ENCODE results near the gene FAIM. TPM values are rescaled to one million over a fixed set of nuclear protein-coding genes. Genes with fewer than 3 reads are reported as not detected.
"Not testable (repeated sequence)": the region's sequence is repeated elsewhere in the genome, so short reads cannot be mapped to it uniquely, and the experiment has no call there.

Gene FAIM
- total and polyA plus RNA-seq, 2 donors: 16.5 to 23.1 TPM

- 99% methylated on average over 1 of the region's 1 CpG for WGBS
- Histone ChIP-seq H3K36me3 (ENCODE audit: insufficient read depth) (no peaks in the 10 kb centered on the region), H3K4me3 (ENCODE audit: low read depth, low read length) (no peak overlapping the region)
These were observed 66.8 kb downstream of the FAIM start for GRCh38 chr3:138675393-138675792.

GRCh38 chr3:138678086-138678485, 69.5 kb downstream of the FAIM start:
- no peak for DNase-seq (ENCODE audit: extremely low spot score)
- Histone ChIP-seq H3K4me3 (ENCODE audit: low read depth, low read length) (no peak overlapping the region), H3K27ac (ENCODE audit: low read depth) (no peak overlapping the region), H3K36me3 (ENCODE audit: insufficient read depth) (peaks cover 3% of the 10 kb centered on the region), H3K4me1 (ENCODE audit: insufficient read depth) (no peaks in the 10 kb centered on the region)
- WGBS: 99% methylated on average over 1 of the region's 1 CpG

More at GRCh38 chr3:138675393-138675792, 66.8 kb downstream of the FAIM start:
- no peak for DNase-seq (ENCODE audit: extremely low spot score)
- H3K27ac ChIP-seq (ENCODE audit: low read depth): no peak overlapping the region
- no peaks in the 10 kb centered on the region for H3K4me1 ChIP-seq (ENCODE audit: insufficient read depth)

DNA sequence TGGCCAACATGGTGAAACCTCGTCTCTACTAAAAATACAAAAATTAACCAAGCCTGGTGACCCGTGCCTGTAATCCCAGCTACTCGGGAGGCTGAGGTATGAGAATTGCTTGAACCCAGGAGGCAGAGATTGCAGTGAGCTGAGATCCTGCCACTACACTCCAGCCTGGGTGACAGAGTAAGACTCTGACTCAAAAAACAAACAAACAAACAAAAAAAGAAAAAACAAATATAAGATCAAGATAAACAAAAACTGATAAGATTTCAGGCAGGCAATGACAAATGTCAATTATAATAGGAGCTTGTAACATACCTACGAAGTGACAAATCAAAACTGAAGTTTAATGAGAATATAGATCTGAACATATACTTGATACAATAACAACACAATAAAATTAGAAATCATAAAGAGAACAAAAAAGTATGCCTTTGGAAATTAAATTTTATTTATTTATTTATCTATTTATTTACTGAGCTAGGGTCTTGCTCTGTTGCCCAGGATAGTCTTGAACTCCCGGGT, 70.4 kb downstream of the FAIM start:
- Histone ChIP-seq H3K4me1 (ENCODE audit: insufficient read depth) (no peaks in the 10 kb centered on the region), H3K4me3 (ENCODE audit: low read depth, low read length) (no peak overlapping the region), H3K36me3 (ENCODE audit: insufficient read depth) (peaks cover 4% of the 10 kb centered on the region), H3K27ac (ENCODE audit: low read depth) (no peak overlapping the region)
- no peak for DNase-seq (ENCODE audit: extremely low spot score)
- WGBS: 89% methylated on average over 5 of the region's 5 CpGs

GRCh38 chr3:138680974-138681373, 72.4 kb downstream of the FAIM start:
- not testable (repeated sequence) for H3K4me3 ChIP-seq (ENCODE audit: low read depth, low read length); H3K36me3 ChIP-seq (ENCODE audit: insufficient read depth); H3K4me1 ChIP-seq (ENCODE audit: insufficient read depth); DNase-seq (ENCODE audit: extremely low spot score); H3K27ac ChIP-seq (ENCODE audit: low read depth)
- WGBS: 96% methylated on average over 6 of the region's 6 CpGs

DNA sequence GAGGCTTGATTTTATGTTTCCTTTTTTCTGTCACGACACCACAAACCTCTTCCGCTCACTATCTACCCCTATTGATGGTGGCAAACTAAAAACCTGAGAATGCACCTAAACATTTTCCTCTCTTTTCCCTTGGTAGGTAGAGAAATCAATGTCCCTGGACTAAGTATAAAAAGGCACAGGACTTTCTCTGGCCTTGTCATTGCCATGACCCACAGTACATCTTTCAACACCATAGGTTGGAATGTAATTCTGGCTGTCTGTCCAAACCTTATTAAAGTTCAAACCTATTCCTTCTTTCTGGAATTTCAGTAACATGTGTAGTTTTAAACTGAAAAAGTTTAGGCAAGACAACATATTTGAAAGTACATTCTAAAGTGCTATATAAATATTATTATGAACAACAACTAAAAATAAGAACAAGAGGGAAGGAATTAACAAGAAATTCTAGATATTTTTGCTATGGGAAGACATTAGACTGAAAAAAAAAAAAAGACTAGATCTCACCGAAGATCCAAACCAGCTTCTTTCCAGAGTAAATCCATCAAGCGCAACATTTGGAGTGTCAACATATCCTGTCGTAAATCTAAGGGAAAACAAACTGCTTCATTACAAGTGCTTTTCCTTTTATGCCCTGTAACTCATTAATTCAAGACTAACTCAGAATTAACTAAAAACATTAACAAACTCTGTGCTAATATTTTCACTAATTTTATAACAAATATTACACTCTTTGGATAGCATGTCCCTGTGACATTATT, 73.1 kb downstream of the FAIM start:
- Histone ChIP-seq H3K36me3 (ENCODE audit: insufficient read depth) (peaks cover 4% of the 10 kb centered on the region), H3K27ac (ENCODE audit: low read depth) (no peak overlapping the region), H3K4me3 (ENCODE audit: low read depth, low read length) (no peak overlapping the region), H3K4me1 (ENCODE audit: insufficient read depth) (no peaks in the 10 kb centered on the region)
- WGBS: 78% methylated on average over 5 of the region's 5 CpGs
- DNase-seq (ENCODE audit: extremely low spot score): no peak

DNA sequence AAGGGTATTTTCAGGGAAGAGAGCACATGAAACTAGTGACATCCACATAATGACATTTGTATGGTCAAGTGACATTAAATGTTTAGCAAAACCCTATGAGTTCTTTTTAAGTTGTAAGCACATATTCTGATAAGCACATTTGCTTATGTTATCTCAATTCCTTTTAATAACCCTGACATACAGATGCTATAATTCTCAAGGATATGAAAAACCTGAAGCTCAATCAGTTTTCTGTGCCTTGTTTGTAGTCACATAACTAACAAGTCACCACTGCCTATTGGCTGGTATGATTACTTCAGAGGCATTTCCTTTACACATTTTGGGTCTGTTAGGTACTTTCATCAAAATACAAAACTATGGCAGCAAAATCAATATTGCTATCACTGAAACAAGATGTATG, 74.1 kb downstream of the FAIM start:
- Histone ChIP-seq H3K27ac (ENCODE audit: low read depth) (no peak overlapping the region), H3K4me3 (ENCODE audit: low read depth, low read length) (no peak overlapping the region), H3K36me3 (ENCODE audit: insufficient read depth) (peaks cover 4% of the 10 kb centered on the region), H3K4me1 (ENCODE audit: insufficient read depth) (no peaks in the 10 kb centered on the region)
- DNase-seq (ENCODE audit: extremely low spot score): no peak

Other genes starting within 250 kb of the FAIM start
- 3.2 TPM for gene ESYT3, start 174.2 kb upstream of the FAIM start, total RNA-seq
- 2.4 TPM for gene ESYT3, start 174.2 kb upstream of the FAIM start, polyA plus RNA-seq
- 93.1 TPM for gene CEP70, start 14.5 kb upstream of the FAIM start, total RNA-seq
- gene CEP70, start 14.5 kb upstream of the FAIM start, polyA plus RNA-seq: 13.3 TPM
- gene PIK3CB, start 226.2 kb downstream of the FAIM start, total RNA-seq: 22.8 TPM
- 14.3 TPM for gene PIK3CB, start 226.2 kb downstream of the FAIM start, polyA plus RNA-seq

All from urinary bladder (tissue), 4 donors.